Astrocyte of the spinal cord (primary cell): ENCODE data around the gene TMEM170B.
A peak's percentile ranks its signal among the peaks of the same experiment; 100 is the strongest.

Experiments
- DNase-seq: peaks from one replicate; pipeline ENCODE4 v3.0.0; 2011; ENCODE audit warnings: low read depth, low spot score
- H3K4me3 ChIP-seq: 2 replicates; pipeline ENCODE4 v1.5.1; 2011; ENCODE audit warnings: low read depth, mild to moderate bottlenecking, low read length, moderate library complexity
- in situ Hi-C: cut with HindIII; loops from 2 replicates; pipeline ENCODE4 v1.10.0; 2017; ENCODE audit warnings: low sequenced_read_pairs
- TF ChIP-seq, protein P1 (sequence below): IDR thresholded peaks from 2 replicates; pipeline ENCODE4 v1.5.1; 2012; ENCODE audit warnings: low read depth, mild to moderate bottlenecking, low read length, inconsistent platforms

TMEM170B gene

GRCh38 chr6:11589261-11589660 is 51.7 kb downstream of the TMEM170B start:
- in situ Hi-C loops, result no loop called here
- no peak overlapping the region for H3K4me3 ChIP-seq
- TF ChIP-seq, protein P1, sequence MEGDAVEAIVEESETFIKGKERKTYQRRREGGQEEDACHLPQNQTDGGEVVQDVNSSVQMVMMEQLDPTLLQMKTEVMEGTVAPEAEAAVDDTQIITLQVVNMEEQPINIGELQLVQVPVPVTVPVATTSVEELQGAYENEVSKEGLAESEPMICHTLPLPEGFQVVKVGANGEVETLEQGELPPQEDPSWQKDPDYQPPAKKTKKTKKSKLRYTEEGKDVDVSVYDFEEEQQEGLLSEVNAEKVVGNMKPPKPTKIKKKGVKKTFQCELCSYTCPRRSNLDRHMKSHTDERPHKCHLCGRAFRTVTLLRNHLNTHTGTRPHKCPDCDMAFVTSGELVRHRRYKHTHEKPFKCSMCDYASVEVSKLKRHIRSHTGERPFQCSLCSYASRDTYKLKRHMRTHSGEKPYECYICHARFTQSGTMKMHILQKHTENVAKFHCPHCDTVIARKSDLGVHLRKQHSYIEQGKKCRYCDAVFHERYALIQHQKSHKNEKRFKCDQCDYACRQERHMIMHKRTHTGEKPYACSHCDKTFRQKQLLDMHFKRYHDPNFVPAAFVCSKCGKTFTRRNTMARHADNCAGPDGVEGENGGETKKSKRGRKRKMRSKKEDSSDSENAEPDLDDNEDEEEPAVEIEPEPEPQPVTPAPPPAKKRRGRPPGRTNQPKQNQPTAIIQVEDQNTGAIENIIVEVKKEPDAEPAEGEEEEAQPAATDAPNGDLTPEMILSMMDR, result no peak
- no peak for DNase-seq

DNA sequence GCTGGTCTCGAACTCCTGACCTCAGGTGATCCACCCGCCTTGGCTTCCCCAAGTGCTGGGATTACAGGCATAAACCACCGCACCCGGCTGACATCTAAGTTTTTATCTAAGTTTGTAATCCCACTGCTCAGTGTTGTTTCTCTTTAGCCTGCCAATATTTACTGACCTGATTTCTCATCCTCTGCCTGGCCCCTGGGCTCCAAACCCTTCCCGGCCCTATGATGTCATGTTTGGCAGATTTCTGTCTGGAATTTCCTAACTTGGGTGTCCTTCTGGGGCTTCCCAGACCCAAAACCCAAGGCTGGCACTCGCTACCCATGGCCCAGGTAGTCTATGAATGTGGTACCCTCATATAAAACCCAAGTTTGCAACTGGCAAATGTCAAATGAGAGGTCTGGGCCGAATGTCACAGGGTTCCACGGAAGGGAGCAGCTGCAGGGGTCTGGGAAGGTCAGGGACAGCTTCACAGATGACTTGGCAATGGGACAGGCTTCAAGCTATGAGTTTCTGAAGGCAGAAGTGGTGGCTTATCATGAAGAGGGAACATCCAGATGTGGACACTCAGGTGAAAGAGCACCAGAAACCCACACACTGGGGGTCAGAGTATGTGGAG is 54.9 kb downstream of the TMEM170B start:
- TF ChIP-seq, protein P1, result no peak
- no peak overlapping the region for H3K4me3 ChIP-seq
- no peak for DNase-seq
- in situ Hi-C loops, result no loop called here

GRCh38 chr6:11593096-11593495 is 55.5 kb downstream of the TMEM170B start:
- TF ChIP-seq, protein P1, result no peak
- no peak for DNase-seq
- H3K4me3 ChIP-seq, result no peak overlapping the region
- in situ Hi-C loops, result no loop called here

- in situ Hi-C loops, result no loop called here
Measured at GRCh38 chr6:11595903-11596302, 58.4 kb downstream of the TMEM170B start.

DNA sequence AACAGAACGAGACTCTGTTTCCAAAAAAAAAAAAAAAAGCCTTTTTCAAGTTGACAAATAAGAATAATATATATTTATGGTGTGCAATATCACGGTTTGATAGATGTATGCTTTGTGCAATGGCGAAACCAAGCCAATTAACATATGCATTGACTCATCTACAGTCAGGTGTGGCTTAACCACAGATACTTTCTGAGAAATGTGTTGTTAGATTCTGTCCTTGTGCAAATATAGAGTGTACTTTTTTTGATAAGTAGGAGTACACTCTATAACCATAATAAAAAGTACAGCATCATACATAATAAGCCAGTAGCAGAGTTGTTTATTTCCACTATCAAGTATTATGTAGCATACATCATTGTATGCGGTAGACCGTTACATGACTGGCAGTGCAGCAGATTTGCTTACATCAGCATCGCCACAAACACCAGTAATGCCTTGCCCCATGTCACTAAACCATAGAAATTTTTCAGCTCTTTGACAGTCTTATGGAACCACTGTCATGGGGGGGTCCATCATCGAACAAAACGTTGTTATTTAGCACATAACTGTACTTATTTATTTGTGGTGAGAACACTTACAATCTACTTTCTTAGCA is 59.2 kb downstream of the TMEM170B start:
- in situ Hi-C loops, result no loop called here
- no peak overlapping the region for H3K4me3 ChIP-seq
- no peak for DNase-seq
- TF ChIP-seq, protein P1, result no peak

More at GRCh38 chr6:11595903-11596302, 58.4 kb downstream of the TMEM170B start:
- DNase-seq, result peak; percentile 31
- TF ChIP-seq, protein P1, result peak; percentile 37
- no peak overlapping the region for H3K4me3 ChIP-seq

- no peak overlapping the region for H3K4me3 ChIP-seq
- TF ChIP-seq, protein P1, result no peak
- in situ Hi-C loops, result no loop called here
- no peak for DNase-seq
Measured at GRCh38 chr6:11598687-11599086, 61.1 kb downstream of the TMEM170B start.
